ENCODE measurements around the gene TRIM39. TPM values are rescaled to one million over a fixed set of nuclear protein-coding genes. Genes with fewer than 3 reads are reported as not detected.
A peak's percentile ranks its signal among the peaks of the same experiment; 100 is the strongest.

The TRIM39 gene
- total and polyA plus RNA-seq, 2 of the 13 experiments (the other 11 are each of a cell fraction or from before 2014, with no cell fraction given) = 7.7 to 14.6 TPM

GRCh38 chr6:30325873-30326525, 728 bp upstream of the TRIM39 start (continued):
- TF ChIP-seq ATRX (CRISPR knock-in tag; IDR thresholded peaks at IDR 0.05; ENCODE audit: borderline replicate concordance) (no peak), ASH2L (IDR thresholded peaks at IDR 0.05; ENCODE audit: insufficient read length, low read depth, low read length) (no peak), ZNF607 (CRISPR knock-in tag; IDR thresholded peaks at IDR 0.05; ENCODE audit: borderline replicate concordance) (no peak), KDM6A (CRISPR knock-in tag; IDR thresholded peaks at IDR 0.05; ENCODE audit: low read depth) (no peak), ZNF576 (CRISPR knock-in tag; IDR thresholded peaks at IDR 0.05) (no peak), ZNF329 (CRISPR knock-in tag; IDR thresholded peaks at IDR 0.05; ENCODE audit: low read depth) (no peak), ZNF577 (CRISPR knock-in tag; IDR thresholded peaks at IDR 0.05; ENCODE audit: borderline replicate concordance, low read depth) (0 out of 2 replicates have a peak, but pooled peaks have one; percentile 13), RNF2 (conservative IDR thresholded peaks at IDR 0.05; ENCODE audit: low read depth) (peak; percentile 62; the same call in 1 of the 2 replicates), CSRNP1 (CRISPR knock-in tag; IDR thresholded peaks at IDR 0.05) (no peak), SP5 (CRISPR knock-in tag; IDR thresholded peaks at IDR 0.05; ENCODE audit: borderline replicate concordance, low read depth) (peak; percentile 72; the same call in 1 of the 2 replicates), ZNF570 (CRISPR knock-in tag; IDR thresholded peaks at IDR 0.05; ENCODE audit: borderline replicate concordance) (0 out of 2 replicates have a peak, but pooled peaks have one; percentile 59), ZNF30 (CRISPR knock-in tag; IDR thresholded peaks at IDR 0.05) (peak; percentile 83; the same call in 1 of the 2 replicates), ATM (IDR thresholded peaks at IDR 0.05; ENCODE audit: borderline replicate concordance) (no peak), ZNF124 (CRISPR knock-in tag; IDR thresholded peaks at IDR 0.05) (no peak; the same call in 1 of the 2 replicates), ZNF432 (CRISPR knock-in tag; IDR thresholded peaks at IDR 0.05; ENCODE audit: borderline replicate concordance) (no peak), NFE2L1 (CRISPR knock-in tag; IDR thresholded peaks at IDR 0.05; ENCODE audit: borderline replicate concordance) (no peak), ZFP36 (IDR thresholded peaks at IDR 0.05; ENCODE audit: borderline replicate concordance, low read depth, low read length, partially characterized antibody) (no peak), TBP (CRISPR knock-in tag; IDR thresholded peaks at IDR 0.05) (no peak), ARID2 (CRISPR knock-in tag; IDR thresholded peaks at IDR 0.05; ENCODE audit: borderline replicate concordance) (peak; percentile 94; the same call in 1 of the 2 replicates), STAT6 (CRISPR knock-in tag; IDR thresholded peaks at IDR 0.05; ENCODE audit: borderline replicate concordance) (0 out of 2 replicates have a peak, but pooled peaks have one; percentile 75), KMT2A (CRISPR knock-in tag; IDR thresholded peaks at IDR 0.05) (no peak; the same call in 1 of the 2 replicates), NFATC3 (CRISPR knock-in tag; IDR thresholded peaks at IDR 0.05) (peak; percentile 57; the same call in 1 of the 2 replicates), GABPA (IDR thresholded peaks at IDR 0.05; ENCODE audit: low read depth, low read length) (peak; percentile 68), GABPA (CRISPR knock-in tag; IDR thresholded peaks at IDR 0.05; ENCODE audit: low read depth) (peak; percentile 75), NR2F2 (IDR thresholded peaks at IDR 0.05; ENCODE audit: borderline replicate concordance, low read depth) (no peak), ZNF660 (CRISPR knock-in tag; IDR thresholded peaks at IDR 0.05; ENCODE audit: borderline replicate concordance, low read depth) (no peak), MEIS1 (CRISPR knock-in tag; IDR thresholded peaks at IDR 0.05; ENCODE audit: borderline replicate concordance) (0 out of 2 replicates have a peak, but pooled peaks have one; percentile 47)
